D721Med (cell line): Measurements from ENCODE around the gene ACOX2.

Source experiments
- DNase-seq: peaks from one replicate; pipeline ENCODE4 v3.0.0; 2011; ENCODE audit warnings: low spot score; ENCODE audit not compliant: insufficient read length
- FAIRE-seq: peaks from 2 replicates; lab custom pipeline; 2011; peaks lifted over from hg19 to GRCh38; lab: Jason Lieb, UNC
- CTCF ChIP-seq: IDR thresholded peaks from 2 replicates; pipeline ENCODE4 v1.5.1; 2012; ENCODE audit warnings: mild to moderate bottlenecking, control low read depth; ENCODE audit not compliant: insufficient read depth; ENCODE audit errors: missing control alignments

ACOX2 gene

GRCh38 chr3:58471025-58471887 lies 65.7 kb downstream of the ACOX2 start:
- no peak for DNase-seq
- no peak for TF ChIP-seq CTCF
- FAIRE-seq: no peak

DNA sequence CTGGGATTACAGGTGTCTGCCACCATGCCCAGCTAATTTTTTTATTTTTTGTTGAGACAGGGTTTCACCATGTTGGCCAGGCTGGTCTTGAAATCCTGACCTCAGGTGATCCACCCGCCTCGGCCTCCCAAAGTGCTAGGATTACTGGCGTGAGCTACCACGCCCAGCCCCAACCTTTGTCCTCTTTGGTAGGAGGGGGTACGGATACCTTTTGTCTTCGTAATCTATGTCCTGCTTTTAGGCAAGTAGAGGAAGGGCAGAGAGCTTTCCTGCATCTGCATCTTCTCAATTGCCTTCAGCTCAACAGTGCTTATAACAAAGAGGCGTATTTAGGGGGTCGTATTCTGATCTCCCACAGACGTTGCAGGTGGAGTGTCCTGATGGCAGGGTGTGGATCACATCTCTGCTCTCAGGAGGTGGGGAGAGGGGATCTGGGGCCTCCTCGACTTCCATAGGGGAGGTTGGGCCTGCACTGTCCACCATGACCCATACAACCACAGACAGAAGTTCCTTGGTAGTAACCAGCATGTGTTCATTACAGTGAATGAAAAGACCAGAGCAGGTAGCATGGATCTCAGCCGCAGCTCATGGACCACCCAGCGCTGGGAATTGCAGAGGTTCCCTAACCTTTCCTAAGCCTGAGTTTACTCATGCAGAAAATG lies 66.5 kb downstream of the ACOX2 start:
- no peak for TF ChIP-seq CTCF
- FAIRE-seq (no peak), DNase-seq (no peak)

- no peak for DNase-seq
- no peak for TF ChIP-seq CTCF
- FAIRE-seq: no peak
Observed at GRCh38 chr3:58469096-58469495, 67.9 kb downstream of the ACOX2 start.

- TF ChIP-seq CTCF: no peak
- FAIRE-seq (no peak), DNase-seq (no peak)
Observed at GRCh38 chr3:58466899-58467563, 70.0 kb downstream of the ACOX2 start.

GRCh38 chr3:58464866-58465265 lies 72.1 kb downstream of the ACOX2 start:
- no peak for FAIRE-seq
- no peak for DNase-seq
- no peak for TF ChIP-seq CTCF

DNA sequence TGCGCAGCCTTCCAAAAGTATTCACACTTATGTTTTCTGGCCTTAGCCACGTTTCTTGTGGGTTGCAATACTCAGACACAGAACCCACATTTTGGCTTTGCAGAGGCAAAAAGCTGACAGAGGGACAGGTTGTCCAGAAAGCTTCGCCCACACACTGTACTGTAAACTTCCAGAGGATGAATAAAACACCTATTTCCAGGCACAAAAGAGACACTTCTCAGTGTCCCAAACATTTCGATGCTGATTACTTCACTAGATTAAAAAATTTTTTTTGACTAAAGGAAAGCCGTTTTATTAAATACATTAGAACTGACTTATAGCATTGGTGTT lies 73.1 kb downstream of the ACOX2 start:
- TF ChIP-seq CTCF: no peak
- DNase-seq: no peak
- no peak for FAIRE-seq
